GM19035 (cell line): ENCODE data around the gene PCNX2.

ENCODE experiments used
- ATAC-seq: cut with Tn5 transposase; IDR thresholded peaks from one replicate; pipeline ENCODE4 v1.9.1; 2021; ENCODE audit not compliant: unreplicated experiment

The PCNX2 gene

GRCh38 chr1:232970508-232970907, 325.0 kb downstream of the PCNX2 start:
- ATAC-seq = no peak

GRCh38 chr1:232969799-232970198, 325.7 kb downstream of the PCNX2 start:
- ATAC-seq = no peak

- ATAC-seq = no peak
These were observed 326.6 kb downstream of the PCNX2 start for GRCh38 chr1:232968965-232969364.

GRCh38 chr1:232968391-232968790, 327.1 kb downstream of the PCNX2 start:
- ATAC-seq = no peak

GRCh38 chr1:232966663-232967062, 328.9 kb downstream of the PCNX2 start:
- ATAC-seq = no peak

GRCh38 chr1:232965912-232966217, 329.7 kb downstream of the PCNX2 start:
- ATAC-seq = no peak

- no peak for ATAC-seq
These were observed 330.2 kb downstream of the PCNX2 start for GRCh38 chr1:232965124-232965911.

- ATAC-seq = no peak
These were observed 330.9 kb downstream of the PCNX2 start for GRCh38 chr1:232964601-232965000.

- ATAC-seq = no peak
These were observed 332.5 kb downstream of the PCNX2 start for GRCh38 chr1:232962761-232963745.

GRCh38 chr1:232958067-232958466, 337.5 kb downstream of the PCNX2 start:
- ATAC-seq = no peak

GRCh38 chr1:232956081-232956480, 339.4 kb downstream of the PCNX2 start:
- no peak for ATAC-seq

GRCh38 chr1:232954594-232955365, 340.7 kb downstream of the PCNX2 start:
- ATAC-seq = no peak

GRCh38 chr1:232952514-232953499, 342.7 kb downstream of the PCNX2 start:
- peak; percentile 48 for ATAC-seq

GRCh38 chr1:232951605-232952004, 343.9 kb downstream of the PCNX2 start:
- no peak for ATAC-seq

GRCh38 chr1:232951180-232951579, 344.3 kb downstream of the PCNX2 start:
- peak; percentile 15 for ATAC-seq

GRCh38 chr1:232950197-232951176, 345.0 kb downstream of the PCNX2 start, which contains the start of gene NTPCR:
NTPCR (plus strand) TSS chr1:232950611; CDS start chr1:232950711, 100 bp downstream.
- peak; percentile 81 for ATAC-seq

- ATAC-seq = no peak
These were observed 345.8 kb downstream of the PCNX2 start for GRCh38 chr1:232949636-232950196.

- no peak for ATAC-seq
These were observed 351.2 kb downstream of the PCNX2 start for GRCh38 chr1:232944347-232944746.
